GM23338 (cell line): ENCODE measurements around the gene ARHGAP42. TPM values are rescaled to one million over a fixed set of nuclear protein-coding genes. Genes with fewer than 3 reads are reported as not detected.

Experiments
- ATAC-seq: fragments of 200-7000 bp; cut with Tn5 transposase; 3 replicates; pipeline ENCODE4 v1.9.1; 2020
- DNase-seq: peaks from one replicate; pipeline ENCODE4 v3.0.0-alpha.2; 2015; ENCODE audit warnings: low spot score
- H2AFZ ChIP-seq: fragments of 200-600 bp; sonication (generic); 2 replicates; pipeline ENCODE4 v1.8.0; 2016; ENCODE audit warnings: antibody characterized with exemption, mild to moderate bottlenecking, moderate library complexity
- H3F3A ChIP-seq: fragments of 200-600 bp; sonication (generic); replicated peaks from 2 replicates; pipeline ENCODE4 v1.8.0; 2017; ENCODE audit warnings: antibody characterized with exemption, mixed run types, low read depth
- H3K27ac ChIP-seq: fragments of 200-600 bp; sonication (generic); 2 replicates; pipeline ENCODE4 v1.6.1; 2016; ENCODE audit warnings: low read depth
- H3K27me3 ChIP-seq: fragments of 200-600 bp; sonication (generic); 2 replicates; pipeline ENCODE4 v1.8.0; 2016; ENCODE audit warnings: mild to moderate bottlenecking, mixed run types, moderate library complexity; ENCODE audit not compliant: insufficient read depth
- H3K36me3 ChIP-seq: fragments of 200-600 bp; sonication (generic); 2 replicates; pipeline ENCODE4 v1.8.0; 2016; ENCODE audit warnings: mild to moderate bottlenecking; ENCODE audit not compliant: insufficient read depth
- H3K4me1 ChIP-seq: fragments of 200-600 bp; sonication (generic); 2 replicates; pipeline ENCODE4 v1.8.0; 2016; ENCODE audit warnings: mild to moderate bottlenecking, moderate library complexity; ENCODE audit not compliant: insufficient read depth
- H3K4me2 ChIP-seq: fragments of 200-600 bp; sonication (generic); 2 replicates; pipeline ENCODE4 v1.7.1; 2017; ENCODE audit warnings: mixed run types
- H3K4me3 ChIP-seq: fragments of 200-600 bp; sonication (generic); 2 replicates; pipeline ENCODE4 v1.6.1; 2016; ENCODE audit warnings: mixed run types
- H3K79me2 ChIP-seq: fragments of 200-600 bp; sonication (generic); replicated peaks from 2 replicates; pipeline ENCODE4 v1.8.0; 2017; ENCODE audit warnings: mild to moderate bottlenecking; ENCODE audit not compliant: insufficient read depth
- H3K9me2 ChIP-seq: fragments of 200-600 bp; sonication (generic); 2 replicates; pipeline ENCODE4 v1.8.0; 2017; ENCODE audit not compliant: insufficient read depth
- H4K20me1 ChIP-seq: fragments of 200-600 bp; sonication (generic); replicated peaks from 2 replicates; pipeline ENCODE4 v1.8.0; 2017; ENCODE audit warnings: mild to moderate bottlenecking; ENCODE audit not compliant: insufficient read depth
- H3K27ac Mint-ChIP-seq: 2 replicates; pipeline ENCODE4 v1.8.0; 2020; ENCODE audit warnings: inconsistent platforms, mild to moderate bottlenecking, moderate library complexity, mixed read lengths
- H3K27me3 Mint-ChIP-seq: 3 replicates; pipeline ENCODE4 v1.8.0; 2022; ENCODE audit warnings: low read depth, mild to moderate bottlenecking, moderate library complexity, mixed read lengths, inconsistent platforms; ENCODE audit not compliant: insufficient read depth, poor library complexity
- H3K36me3 Mint-ChIP-seq: 3 replicates; pipeline ENCODE4 v1.8.0; 2021; ENCODE audit warnings: low read depth, mild to moderate bottlenecking, inconsistent platforms, moderate library complexity, mixed read lengths
- H3K4me1 Mint-ChIP-seq: 3 replicates; pipeline ENCODE4 v1.8.0; 2020; ENCODE audit warnings: mild to moderate bottlenecking, inconsistent platforms, mixed read lengths
- H3K4me3 Mint-ChIP-seq: 3 replicates; pipeline ENCODE4 v1.8.0; 2021; ENCODE audit warnings: moderate library complexity, mild to moderate bottlenecking, inconsistent platforms, mixed read lengths
- H3K9me3 Mint-ChIP-seq: 3 replicates; pipeline ENCODE4 v1.8.0; 2020; ENCODE audit warnings: moderate library complexity, mild to moderate bottlenecking, inconsistent platforms, mixed read lengths
- CREB1 ChIP-seq: fragments of 250-450 bp; sonication (Bioruptor Pico); IDR thresholded peaks from 2 replicates; pipeline ENCODE4 v1.5.0; 2020; ENCODE audit warnings: low read depth, mild to moderate bottlenecking, moderate library complexity
- EZH2 ChIP-seq: fragments of 200-600 bp; sonication (generic); IDR thresholded peaks from one replicate; pipeline ENCODE4 v1.8.0; 2017; ENCODE audit warnings: antibody characterized with exemption, mild to moderate bottlenecking, low read depth; ENCODE audit not compliant: unreplicated experiment
- EZH2phosphoT487 ChIP-seq: fragments of 200-600 bp; sonication (generic); IDR thresholded peaks from one replicate; pipeline ENCODE4 v1.8.1; 2018; ENCODE audit warnings: antibody characterized with exemption; ENCODE audit not compliant: unreplicated experiment
- JUNB ChIP-seq: IDR thresholded peaks from one replicate; pipeline ENCODE4 v1.6.1; 2016; ENCODE audit warnings: antibody characterized with exemption; ENCODE audit not compliant: unreplicated experiment
- NANOG ChIP-seq: IDR thresholded peaks from 2 replicates; pipeline ENCODE4 v1.6.1; 2016; ENCODE audit warnings: antibody characterized with exemption, borderline replicate concordance
- POLR2AphosphoS5 ChIP-seq: IDR thresholded peaks from 2 replicates; pipeline ENCODE4 v1.6.1; 2016; ENCODE audit warnings: antibody characterized with exemption, low read depth
- STAT1 ChIP-seq: IDR thresholded peaks from one replicate; pipeline ENCODE4 v1.6.1; 2016; ENCODE audit warnings: antibody characterized with exemption; ENCODE audit not compliant: unreplicated experiment
- ZNF114 ChIP-seq: fragments of 250-450 bp; sonication (Bioruptor Pico); IDR thresholded peaks from 2 replicates; pipeline ENCODE4 v1.5.0; 2020; ENCODE audit warnings: mild to moderate bottlenecking, moderate library complexity
- ZNF331 ChIP-seq: fragments of 250-450 bp; sonication (Bioruptor Pico); IDR thresholded peaks from 2 replicates; pipeline ENCODE4 v1.5.0; 2020; ENCODE audit warnings: low read depth, mild to moderate bottlenecking, moderate library complexity
- polyA plus RNA-seq: library from polyadenylated mRNA; unstranded; fragments of >200 nt; fragmentation: Nextera tagmentation; extraction: Ambion mirVana; gene quantifications from 2 replicates; pipeline ENCODE4 v1.2.1, GENCODE V29; 2016
- total RNA-seq: library from RNA; depleted of rRNA; stranded (reverse); fragments of >200 nt; shearing (Covaris generic); gene quantifications from 2 replicates; pipeline ENCODE4 v1.2.3, GENCODE V29; 2014
- TF ChIP-seq, protein P1 (sequence below): fragments of 250-450 bp; sonication (Bioruptor Pico); IDR thresholded peaks from 2 replicates; pipeline ENCODE4 v1.5.0; 2020; ENCODE audit warnings: mild to moderate bottlenecking, moderate library complexity
- TF ChIP-seq, protein P2 (sequence below): IDR thresholded peaks from one replicate; pipeline ENCODE4 v1.6.1; 2018; ENCODE audit warnings: antibody characterized with exemption; ENCODE audit not compliant: unreplicated experiment
- TF ChIP-seq, protein P3 (sequence below): IDR thresholded peaks from 2 replicates; pipeline ENCODE4 v1.6.1; 2016; ENCODE audit warnings: antibody characterized with exemption
- TF ChIP-seq, protein P4 (sequence below), 2 experiments: fragments of 200-600 bp in 1 of 2; sonication (generic) in 1 of 2; conservative IDR thresholded peaks; 2 replicates each; pipeline versions ENCODE4 v1.5.1 to v1.6.1; 2016 to 2017; ENCODE audit warnings: antibody characterized with exemption in 2 of 2, low read depth in 2 of 2, mild to moderate bottlenecking in 2 of 2, moderate library complexity in 1 of 2

Gene ARHGAP42
- total and polyA plus RNA-seq, 2 experiments from 2014 or later = 23.7 to 35.7 TPM

DNA sequence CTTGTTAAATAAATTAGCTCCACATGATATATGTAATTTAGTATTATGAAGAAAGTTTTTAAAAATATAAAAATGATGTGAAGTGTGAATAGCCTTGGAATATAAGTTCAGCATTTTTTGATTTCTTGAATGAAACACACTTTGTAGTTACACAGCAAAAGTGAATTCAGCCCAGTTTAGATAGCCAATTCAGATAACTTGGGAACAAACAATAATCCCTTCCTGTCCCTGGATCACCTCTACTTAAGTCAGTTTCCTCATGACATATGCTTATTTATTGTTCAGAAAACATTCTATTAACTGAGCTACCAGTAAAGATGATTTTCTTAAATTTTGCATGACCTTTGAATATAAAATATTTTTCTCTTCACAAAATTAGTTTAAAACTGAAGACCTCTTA lies 335.2 kb downstream of the ARHGAP42 start:
- Histone ChIP-seq H3K79me2 (no peaks in the 10 kb centered on the region), H4K20me1 (no peaks in the 10 kb centered on the region), H2AFZ (no peak overlapping the region), H3K4me2 (no peak overlapping the region), H3K9me2 (no peaks in the 10 kb centered on the region), H3K36me3 (no peaks in the 10 kb centered on the region), H3K27ac (no peak overlapping the region), H3K4me1 (no peaks in the 10 kb centered on the region), H3F3A (no peaks in the 10 kb centered on the region), H3K4me3 (no peak overlapping the region), H3K27me3 (no peaks in the 10 kb centered on the region)
- DNase-seq (no peak), ATAC-seq (no peak)
- TF ChIP-seq, protein P1, sequence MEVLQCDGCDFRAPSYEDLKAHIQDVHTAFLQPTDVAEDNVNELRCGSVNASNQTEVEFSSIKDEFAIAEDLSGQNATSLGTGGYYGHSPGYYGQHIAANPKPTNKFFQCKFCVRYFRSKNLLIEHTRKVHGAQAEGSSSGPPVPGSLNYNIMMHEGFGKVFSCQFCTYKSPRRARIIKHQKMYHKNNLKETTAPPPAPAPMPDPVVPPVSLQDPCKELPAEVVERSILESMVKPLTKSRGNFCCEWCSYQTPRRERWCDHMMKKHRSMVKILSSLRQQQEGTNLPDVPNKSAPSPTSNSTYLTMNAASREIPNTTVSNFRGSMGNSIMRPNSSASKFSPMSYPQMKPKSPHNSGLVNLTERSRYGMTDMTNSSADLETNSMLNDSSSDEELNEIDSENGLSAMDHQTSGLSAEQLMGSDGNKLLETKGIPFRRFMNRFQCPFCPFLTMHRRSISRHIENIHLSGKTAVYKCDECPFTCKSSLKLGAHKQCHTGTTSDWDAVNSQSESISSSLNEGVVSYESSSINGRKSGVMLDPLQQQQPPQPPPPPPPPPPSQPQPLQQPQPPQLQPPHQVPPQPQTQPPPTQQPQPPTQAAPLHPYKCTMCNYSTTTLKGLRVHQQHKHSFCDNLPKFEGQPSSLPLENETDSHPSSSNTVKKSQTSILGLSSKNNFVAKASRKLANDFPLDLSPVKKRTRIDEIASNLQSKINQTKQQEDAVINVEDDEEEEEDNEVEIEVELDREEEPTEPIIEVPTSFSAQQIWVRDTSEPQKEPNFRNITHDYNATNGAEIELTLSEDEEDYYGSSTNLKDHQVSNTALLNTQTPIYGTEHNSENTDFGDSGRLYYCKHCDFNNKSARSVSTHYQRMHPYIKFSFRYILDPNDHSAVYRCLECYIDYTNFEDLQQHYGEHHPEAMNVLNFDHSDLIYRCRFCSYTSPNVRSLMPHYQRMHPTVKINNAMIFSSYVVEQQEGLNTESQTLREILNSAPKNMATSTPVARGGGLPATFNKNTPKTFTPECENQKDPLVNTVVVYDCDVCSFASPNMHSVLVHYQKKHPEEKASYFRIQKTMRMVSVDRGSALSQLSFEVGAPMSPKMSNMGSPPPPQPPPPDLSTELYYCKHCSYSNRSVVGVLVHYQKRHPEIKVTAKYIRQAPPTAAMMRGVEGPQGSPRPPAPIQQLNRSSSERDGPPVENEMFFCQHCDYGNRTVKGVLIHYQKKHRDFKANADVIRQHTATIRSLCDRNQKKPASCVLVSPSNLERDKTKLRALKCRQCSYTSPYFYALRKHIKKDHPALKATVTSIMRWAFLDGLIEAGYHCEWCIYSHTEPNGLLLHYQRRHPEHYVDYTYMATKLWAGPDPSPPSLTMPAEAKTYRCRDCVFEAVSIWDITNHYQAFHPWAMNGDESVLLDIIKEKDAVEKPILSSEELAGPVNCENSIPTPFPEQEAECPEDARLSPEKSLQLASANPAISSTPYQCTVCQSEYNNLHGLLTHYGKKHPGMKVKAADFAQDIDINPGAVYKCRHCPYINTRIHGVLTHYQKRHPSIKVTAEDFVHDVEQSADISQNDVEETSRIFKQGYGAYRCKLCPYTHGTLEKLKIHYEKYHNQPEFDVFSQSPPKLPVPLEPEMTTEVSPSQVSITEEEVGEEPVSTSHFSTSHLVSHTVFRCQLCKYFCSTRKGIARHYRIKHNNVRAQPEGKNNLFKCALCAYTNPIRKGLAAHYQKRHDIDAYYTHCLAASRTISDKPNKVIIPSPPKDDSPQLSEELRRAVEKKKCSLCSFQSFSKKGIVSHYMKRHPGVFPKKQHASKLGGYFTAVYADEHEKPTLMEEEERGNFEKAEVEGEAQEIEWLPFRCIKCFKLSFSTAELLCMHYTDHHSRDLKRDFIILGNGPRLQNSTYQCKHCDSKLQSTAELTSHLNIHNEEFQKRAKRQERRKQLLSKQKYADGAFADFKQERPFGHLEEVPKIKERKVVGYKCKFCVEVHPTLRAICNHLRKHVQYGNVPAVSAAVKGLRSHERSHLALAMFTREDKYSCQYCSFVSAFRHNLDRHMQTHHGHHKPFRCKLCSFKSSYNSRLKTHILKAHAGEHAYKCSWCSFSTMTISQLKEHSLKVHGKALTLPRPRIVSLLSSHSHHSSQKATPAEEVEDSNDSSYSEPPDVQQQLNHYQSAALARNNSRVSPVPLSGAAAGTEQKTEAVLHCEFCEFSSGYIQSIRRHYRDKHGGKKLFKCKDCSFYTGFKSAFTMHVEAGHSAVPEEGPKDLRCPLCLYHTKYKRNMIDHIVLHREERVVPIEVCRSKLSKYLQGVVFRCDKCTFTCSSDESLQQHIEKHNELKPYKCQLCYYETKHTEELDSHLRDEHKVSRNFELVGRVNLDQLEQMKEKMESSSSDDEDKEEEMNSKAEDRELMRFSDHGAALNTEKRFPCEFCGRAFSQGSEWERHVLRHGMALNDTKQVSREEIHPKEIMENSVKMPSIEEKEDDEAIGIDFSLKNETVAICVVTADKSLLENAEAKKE (CRISPR knock-in tag) = no peak
- no peak for TF ChIP-seq CREB1 (CRISPR knock-in tag)
- no peak for TF ChIP-seq JUNB
- TF ChIP-seq EZH2phosphoT487 = no peak
- no peak for TF ChIP-seq STAT1
- TF ChIP-seq, protein P2, sequence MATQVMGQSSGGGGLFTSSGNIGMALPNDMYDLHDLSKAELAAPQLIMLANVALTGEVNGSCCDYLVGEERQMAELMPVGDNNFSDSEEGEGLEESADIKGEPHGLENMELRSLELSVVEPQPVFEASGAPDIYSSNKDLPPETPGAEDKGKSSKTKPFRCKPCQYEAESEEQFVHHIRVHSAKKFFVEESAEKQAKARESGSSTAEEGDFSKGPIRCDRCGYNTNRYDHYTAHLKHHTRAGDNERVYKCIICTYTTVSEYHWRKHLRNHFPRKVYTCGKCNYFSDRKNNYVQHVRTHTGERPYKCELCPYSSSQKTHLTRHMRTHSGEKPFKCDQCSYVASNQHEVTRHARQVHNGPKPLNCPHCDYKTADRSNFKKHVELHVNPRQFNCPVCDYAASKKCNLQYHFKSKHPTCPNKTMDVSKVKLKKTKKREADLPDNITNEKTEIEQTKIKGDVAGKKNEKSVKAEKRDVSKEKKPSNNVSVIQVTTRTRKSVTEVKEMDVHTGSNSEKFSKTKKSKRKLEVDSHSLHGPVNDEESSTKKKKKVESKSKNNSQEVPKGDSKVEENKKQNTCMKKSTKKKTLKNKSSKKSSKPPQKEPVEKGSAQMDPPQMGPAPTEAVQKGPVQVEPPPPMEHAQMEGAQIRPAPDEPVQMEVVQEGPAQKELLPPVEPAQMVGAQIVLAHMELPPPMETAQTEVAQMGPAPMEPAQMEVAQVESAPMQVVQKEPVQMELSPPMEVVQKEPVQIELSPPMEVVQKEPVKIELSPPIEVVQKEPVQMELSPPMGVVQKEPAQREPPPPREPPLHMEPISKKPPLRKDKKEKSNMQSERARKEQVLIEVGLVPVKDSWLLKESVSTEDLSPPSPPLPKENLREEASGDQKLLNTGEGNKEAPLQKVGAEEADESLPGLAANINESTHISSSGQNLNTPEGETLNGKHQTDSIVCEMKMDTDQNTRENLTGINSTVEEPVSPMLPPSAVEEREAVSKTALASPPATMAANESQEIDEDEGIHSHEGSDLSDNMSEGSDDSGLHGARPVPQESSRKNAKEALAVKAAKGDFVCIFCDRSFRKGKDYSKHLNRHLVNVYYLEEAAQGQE = no peak
- TF ChIP-seq POLR2AphosphoS5 = no peak
- TF ChIP-seq ZNF114 (CRISPR knock-in tag) = no peak
- TF ChIP-seq, protein P3, sequence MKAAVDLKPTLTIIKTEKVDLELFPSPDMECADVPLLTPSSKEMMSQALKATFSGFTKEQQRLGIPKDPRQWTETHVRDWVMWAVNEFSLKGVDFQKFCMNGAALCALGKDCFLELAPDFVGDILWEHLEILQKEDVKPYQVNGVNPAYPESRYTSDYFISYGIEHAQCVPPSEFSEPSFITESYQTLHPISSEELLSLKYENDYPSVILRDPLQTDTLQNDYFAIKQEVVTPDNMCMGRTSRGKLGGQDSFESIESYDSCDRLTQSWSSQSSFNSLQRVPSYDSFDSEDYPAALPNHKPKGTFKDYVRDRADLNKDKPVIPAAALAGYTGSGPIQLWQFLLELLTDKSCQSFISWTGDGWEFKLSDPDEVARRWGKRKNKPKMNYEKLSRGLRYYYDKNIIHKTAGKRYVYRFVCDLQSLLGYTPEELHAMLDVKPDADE = no peak
- no peak for TF ChIP-seq EZH2
- TF ChIP-seq NANOG = no peak
- TF ChIP-seq, protein P4, sequence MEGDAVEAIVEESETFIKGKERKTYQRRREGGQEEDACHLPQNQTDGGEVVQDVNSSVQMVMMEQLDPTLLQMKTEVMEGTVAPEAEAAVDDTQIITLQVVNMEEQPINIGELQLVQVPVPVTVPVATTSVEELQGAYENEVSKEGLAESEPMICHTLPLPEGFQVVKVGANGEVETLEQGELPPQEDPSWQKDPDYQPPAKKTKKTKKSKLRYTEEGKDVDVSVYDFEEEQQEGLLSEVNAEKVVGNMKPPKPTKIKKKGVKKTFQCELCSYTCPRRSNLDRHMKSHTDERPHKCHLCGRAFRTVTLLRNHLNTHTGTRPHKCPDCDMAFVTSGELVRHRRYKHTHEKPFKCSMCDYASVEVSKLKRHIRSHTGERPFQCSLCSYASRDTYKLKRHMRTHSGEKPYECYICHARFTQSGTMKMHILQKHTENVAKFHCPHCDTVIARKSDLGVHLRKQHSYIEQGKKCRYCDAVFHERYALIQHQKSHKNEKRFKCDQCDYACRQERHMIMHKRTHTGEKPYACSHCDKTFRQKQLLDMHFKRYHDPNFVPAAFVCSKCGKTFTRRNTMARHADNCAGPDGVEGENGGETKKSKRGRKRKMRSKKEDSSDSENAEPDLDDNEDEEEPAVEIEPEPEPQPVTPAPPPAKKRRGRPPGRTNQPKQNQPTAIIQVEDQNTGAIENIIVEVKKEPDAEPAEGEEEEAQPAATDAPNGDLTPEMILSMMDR (conservative IDR thresholded peaks at IDR 0.05; ENCODE audit: low read depth in 2 of 2) = no peak
- TF ChIP-seq ZNF331 (CRISPR knock-in tag) = no peak
- Mint-ChIP-seq H3K27ac (no peak overlapping the region), H3K4me3 (no peak overlapping the region), H3K36me3 (no peaks in the 10 kb centered on the region), H3K27me3 (no peaks in the 10 kb centered on the region), H3K4me1 (no peaks in the 10 kb centered on the region), H3K9me3 (no peaks in the 10 kb centered on the region)
